Vagina (tissue), 2 donors: ENCODE data around the gene JAKMIP1. TPM values are rescaled to one million over a fixed set of nuclear protein-coding genes. Genes with fewer than 3 reads are reported as not detected.

Experiments used
- DNase-seq, 2 donors: peaks; one replicate each; pipeline ENCODE4 v3.0.0-alpha.2; 2017; ENCODE audit errors: extremely low spot score in 2 of 2
- H3K27ac ChIP-seq: fragments of 200-600 bp; sonication (generic); one replicate; pipeline ENCODE4 v1.5.1; 2019
- H3K27me3 ChIP-seq: fragments of 200-600 bp; sonication (generic); one replicate; pipeline ENCODE4 v1.5.1; 2019
- H3K36me3 ChIP-seq, 2 donors: fragments of 200-600 bp; sonication (generic); one replicate each; pipeline ENCODE4 v1.5.1; 2017 to 2019
- H3K4me1 ChIP-seq: fragments of 200-600 bp; sonication (generic); one replicate; pipeline ENCODE4 v1.5.1; 2019
- H3K4me3 ChIP-seq, 2 donors: fragments of 200-600 bp; sonication (generic); 1 replicate in 1 of 2; 2 replicates in 1 of 2; pipeline ENCODE4 v1.5.1; 2016 to 2019
- H3K9me3 ChIP-seq: fragments of 200-600 bp; sonication (generic); one replicate; pipeline ENCODE4 v1.5.1; 2019
- CTCF ChIP-seq, 3 experiments: fragments of 450-650 bp in 2 of 3; fragments of 200-600 bp in 1 of 3; sonication (generic) in 1 of 3; IDR thresholded peaks; one replicate each; pipeline ENCODE4 v1.5.1; 2017 to 2019; ENCODE audit warnings: antibody characterized with exemption in 3 of 3, mild to moderate bottlenecking in 2 of 3, moderate library complexity in 2 of 3
- POLR2A ChIP-seq, 2 donors: fragments of 450-650 bp; IDR thresholded peaks; one replicate each; pipeline ENCODE4 v1.6.1; 2017; ENCODE audit warnings: antibody characterized with exemption in 2 of 2, mild to moderate bottlenecking in 2 of 2, moderate library complexity in 2 of 2
- POLR2AphosphoS5 ChIP-seq, 2 donors: sonication (generic); formaldehyde crosslinking; IDR thresholded peaks; one replicate each; pipeline ENCODE4 v1.9.0; 2017; ENCODE audit warnings: antibody characterized with exemption in 2 of 2, mild to moderate bottlenecking in 2 of 2, low read depth in 1 of 2; ENCODE audit not compliant: insufficient read depth in 1 of 2
- intact Hi-C: fragments of 100-400 bp; cut with DNase I; formaldehyde crosslinking; loops from one replicate; pipeline ENCODE4 v1.15.1; 2023
- total RNA-seq: library from RNA; depleted of rRNA; stranded (reverse); fragments of >200 nt; gene quantifications from one replicate; pipeline ENCODE4 v1.2.3, GENCODE V29; 2016

JAKMIP1 gene
- total RNA-seq: 5.2 TPM

- Histone ChIP-seq H3K27me3 (no peaks in the 10 kb centered on the region), H3K36me3 (no peaks in the 10 kb centered on the region), H3K4me1 (peaks cover 18% of the 10 kb centered on the region), H3K9me3 (no peaks in the 10 kb centered on the region), H3K4me3 (peak within 1 kb of the TSS; percentile 46 to 48), H3K27ac (no peak within 1 kb of the TSS)
- TF ChIP-seq POLR2A (IDR thresholded peaks at IDR 0.05) (no peak), POLR2AphosphoS5 (IDR thresholded peaks at IDR 0.05; ENCODE audit: insufficient read depth in 1 of 2, low read depth in 1 of 2) (no peak), CTCF (IDR thresholded peaks at IDR 0.05) (no peak)
- intact Hi-C loops: no loop called here
- no peak for DNase-seq
Measured at GRCh38 chr4:6200011-6200921, at the start of gene JAKMIP1. JAKMIP1 (minus strand) TSS chr4:6200549; CDS start chr4:6112850, 87,699 bp downstream.

GRCh38 chr4:6248394-6248793 lies 48.0 kb upstream of the JAKMIP1 start:
- TF ChIP-seq POLR2AphosphoS5 (IDR thresholded peaks at IDR 0.05; ENCODE audit: insufficient read depth in 1 of 2, low read depth in 1 of 2): no peak
- no peak for TF ChIP-seq CTCF (IDR thresholded peaks at IDR 0.05)
- no peak for TF ChIP-seq POLR2A (IDR thresholded peaks at IDR 0.05)
- H3K27me3 ChIP-seq: no peaks in the 10 kb centered on the region
- H3K27ac ChIP-seq: no peak overlapping the region
- H3K36me3 ChIP-seq: no peaks in the 10 kb centered on the region
- no peak overlapping the region for H3K4me3 ChIP-seq
- no peak for DNase-seq
- no peaks in the 10 kb centered on the region for H3K9me3 ChIP-seq
- no peaks in the 10 kb centered on the region for H3K4me1 ChIP-seq
- intact Hi-C loops: loop anchor here (2.0 kb wide), 1 partner anchor 80 kb away; no protein-coding TSS in a partner anchor

- H3K4me1 ChIP-seq: no peaks in the 10 kb centered on the region
- H3K27me3 ChIP-seq: no peaks in the 10 kb centered on the region
- H3K4me3 ChIP-seq: peak overlapping the region in 1 of 2 donors; percentile 47
- no peaks in the 10 kb centered on the region for H3K36me3 ChIP-seq
- DNase-seq: no peak
- intact Hi-C loops: no loop called here
- no peak overlapping the region for H3K27ac ChIP-seq
- H3K9me3 ChIP-seq: no peaks in the 10 kb centered on the region
- no peak for TF ChIP-seq CTCF (IDR thresholded peaks at IDR 0.05)
- no peak for TF ChIP-seq POLR2AphosphoS5 (IDR thresholded peaks at IDR 0.05; ENCODE audit: insufficient read depth in 1 of 2, low read depth in 1 of 2)
- TF ChIP-seq POLR2A (IDR thresholded peaks at IDR 0.05): no peak
Measured at GRCh38 chr4:6246170-6246634, 45.9 kb upstream of the JAKMIP1 start.

GRCh38 chr4:6245246-6246169 lies 45.2 kb upstream of the JAKMIP1 start:
- no peaks in the 10 kb centered on the region for H3K27me3 ChIP-seq
- intact Hi-C loops: no loop called here
- TF ChIP-seq POLR2A (IDR thresholded peaks at IDR 0.05) (no peak), CTCF (IDR thresholded peaks at IDR 0.05) (no peak), POLR2AphosphoS5 (IDR thresholded peaks at IDR 0.05; ENCODE audit: insufficient read depth in 1 of 2, low read depth in 1 of 2) (peak in 1 of 2 donors; percentile 36)
- H3K4me3 ChIP-seq: peak overlapping the region; percentile 37 to 47
- H3K27ac ChIP-seq: no peak overlapping the region
- H3K36me3 ChIP-seq: no peaks in the 10 kb centered on the region
- H3K4me1 ChIP-seq: no peaks in the 10 kb centered on the region
- H3K9me3 ChIP-seq: no peaks in the 10 kb centered on the region
- DNase-seq: no peak
